Activated CD4-positive, alpha-beta T cell treated with anti-CD3 and anti-CD28 coated beads, Interleukin-2, amount 10 ng/mL, durations not matched to agents 7 days and 5 days (primary cell): ENCODE measurements around the gene MADD. TPM values are rescaled to one million over a fixed set of nuclear protein-coding genes. Genes with fewer than 3 reads are reported as not detected.

Source experiments
- CTCF ChIA-PET: fragments of 350-600 bp; sonication (Branson Sonifier 250); formaldehyde crosslinking; loops from one replicate; lab custom pipeline; 2021; ENCODE audit warnings: antibody characterized with exemption; lab: Charles Lee
- POLR2A ChIA-PET: fragments of 350-600 bp; sonication (Branson Sonifier 250); formaldehyde crosslinking; loops from one replicate; lab custom pipeline; 2021; ENCODE audit warnings: antibody characterized with exemption; lab: Charles Lee
- DNase-seq: peaks from one replicate; pipeline ENCODE4 v3.0.0-alpha.2; 2020
- H3K27ac Mint-ChIP-seq: one replicate; pipeline ENCODE4 v1.8.0; 2021; ENCODE audit warnings: mild to moderate bottlenecking, moderate library complexity, mixed read lengths
- H3K27me3 Mint-ChIP-seq: one replicate; pipeline ENCODE4 v1.8.0; 2021; ENCODE audit warnings: mixed read lengths
- H3K36me3 Mint-ChIP-seq: one replicate; pipeline ENCODE4 v1.8.0; 2021; ENCODE audit warnings: low read depth, mixed read lengths
- H3K4me1 Mint-ChIP-seq: one replicate; pipeline ENCODE4 v1.8.0; 2021; ENCODE audit warnings: mixed read lengths
- H3K4me3 Mint-ChIP-seq: one replicate; pipeline ENCODE4 v1.8.0; 2021; ENCODE audit warnings: mild to moderate bottlenecking, moderate library complexity, mixed read lengths
- H3K9me3 Mint-ChIP-seq: one replicate; pipeline ENCODE4 v1.8.0; 2021; ENCODE audit warnings: mixed read lengths
- total RNA-seq, 2 experiments: library from RNA; stranded (reverse); gene quantifications; one replicate each; pipeline ENCODE4 v1.2.3, GENCODE V29; 2021

MADD gene
- total RNA-seq, 2 experiments from 2014 or later, result 93.3 to 95.1 TPM

DNA sequence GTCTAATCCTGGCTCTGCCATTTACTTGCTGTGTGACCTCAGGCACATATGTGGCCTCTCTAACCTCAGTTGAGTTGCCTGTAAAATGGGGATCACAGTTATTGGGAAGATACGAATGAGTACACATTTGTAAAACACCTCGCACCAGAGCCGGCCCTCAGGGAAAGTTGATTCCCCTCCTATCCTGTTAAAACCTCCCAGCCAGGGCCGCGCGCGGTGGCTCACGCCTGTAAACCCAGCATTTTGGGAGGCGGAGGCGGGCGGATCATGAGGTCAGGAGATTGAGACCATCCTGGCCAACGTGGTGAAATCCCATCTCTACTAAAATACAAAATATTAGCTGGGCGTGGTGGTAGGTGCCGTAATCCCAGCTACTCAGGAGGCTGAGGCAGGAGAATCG is 90.4 kb downstream of the MADD start:
- ChIA-PET CTCF (interaction anchor here (0.7 to 2.2 kb wide), 3 partner anchors 10 to 1106 kb away, joined by 3 to 13 read pairs (median 6); no protein-coding TSS in a partner anchor), POLR2A (interaction anchor here (0.6 kb wide), 1 partner anchor 146 kb away, joined by 3 read pairs; the partner anchor contains the start of gene DDB2)
- no peaks in the 10 kb centered on the region for H3K36me3 Mint-ChIP-seq
- no peak overlapping the region for H3K27ac Mint-ChIP-seq
- no peaks in the 10 kb centered on the region for H3K9me3 Mint-ChIP-seq
- H3K4me1 Mint-ChIP-seq, result peaks cover 12% of the 10 kb centered on the region
- no peak overlapping the region for H3K4me3 Mint-ChIP-seq
- no peaks in the 10 kb centered on the region for H3K27me3 Mint-ChIP-seq
- DNase-seq, result no peak

- no peak overlapping the region for H3K4me3 Mint-ChIP-seq
These were observed 91.5 kb downstream of the MADD start for GRCh38 chr11:47361419-47361818.

DNA sequence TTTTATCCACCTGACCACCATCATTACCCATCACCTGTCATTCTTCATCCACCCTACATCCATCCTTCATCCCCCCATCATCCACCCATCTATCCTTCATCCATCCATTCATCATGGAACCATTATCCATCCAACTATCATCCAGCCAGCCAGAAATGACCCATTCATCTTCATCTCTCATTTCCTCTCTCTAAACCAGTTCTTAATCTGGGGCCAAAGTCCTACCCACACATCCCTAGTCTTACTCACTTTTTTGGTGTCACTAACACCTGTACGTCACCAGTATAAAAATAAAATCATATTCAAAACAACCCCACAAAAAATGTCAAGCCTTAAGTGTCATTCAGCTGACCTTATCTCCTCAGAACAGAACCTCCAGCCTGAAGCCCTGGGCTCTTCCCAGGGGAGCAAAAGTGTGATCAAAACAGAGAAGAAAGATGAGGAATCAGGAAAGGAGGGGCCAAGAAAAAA is 96.1 kb downstream of the MADD start:
- DNase-seq, result no peak
- H3K27me3 Mint-ChIP-seq, result peaks cover 3% of the 10 kb centered on the region
- no peaks in the 10 kb centered on the region for H3K36me3 Mint-ChIP-seq
- POLR2A ChIA-PET, result no interaction called here
- no peak overlapping the region for H3K27ac Mint-ChIP-seq
- peaks cover 7% of the 10 kb centered on the region for H3K4me1 Mint-ChIP-seq
- H3K9me3 Mint-ChIP-seq, result no peaks in the 10 kb centered on the region
- CTCF ChIA-PET, result no interaction called here
- H3K4me3 Mint-ChIP-seq, result no peak overlapping the region

More at GRCh38 chr11:47361419-47361818, 91.5 kb downstream of the MADD start:
- no peak for DNase-seq
- Mint-ChIP-seq H3K27ac (no peak overlapping the region), H3K4me1 (peaks cover 12% of the 10 kb centered on the region), H3K9me3 (no peaks in the 10 kb centered on the region), H3K36me3 (no peaks in the 10 kb centered on the region), H3K27me3 (peaks cover 3% of the 10 kb centered on the region)
- ChIA-PET CTCF (interaction anchor here (0.6 to 2.2 kb wide), 2 partner anchors 12 to 66 kb away, joined by 3 to 13 read pairs; no protein-coding TSS in a partner anchor), POLR2A (no interaction called here)

DNA sequence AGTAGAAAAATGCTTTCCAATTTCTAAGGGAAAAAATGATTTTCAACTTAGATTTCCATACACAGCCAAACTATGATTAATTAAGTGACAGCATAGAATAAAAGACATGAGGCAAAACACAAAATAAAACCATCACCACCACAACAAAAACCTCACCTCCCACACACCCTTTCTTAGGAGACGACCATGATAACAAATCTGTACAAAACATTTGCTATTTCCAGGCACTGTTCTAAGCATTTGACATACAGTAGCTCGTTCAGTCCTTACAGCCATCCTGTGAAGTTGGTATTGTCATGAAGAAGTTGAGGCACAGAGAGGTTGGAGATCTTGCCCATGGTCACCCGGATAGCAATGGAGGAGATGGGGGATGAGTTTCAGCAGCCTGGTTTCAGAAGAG is 99.7 kb downstream of the MADD start:
- Mint-ChIP-seq H3K27ac (no peak overlapping the region), H3K9me3 (no peaks in the 10 kb centered on the region), H3K4me3 (no peak overlapping the region), H3K4me1 (peaks cover 11% of the 10 kb centered on the region), H3K36me3 (no peaks in the 10 kb centered on the region), H3K27me3 (peaks cover 3% of the 10 kb centered on the region)
- ChIA-PET CTCF (interaction anchor here (0.6 to 1.6 kb wide), 5 partner anchors 10 to 125 kb away, joined by 3 to 7 read pairs (median 4); no protein-coding TSS in a partner anchor), POLR2A (no interaction called here)
- no peak for DNase-seq

- no peaks in the 10 kb centered on the region for H3K27me3 Mint-ChIP-seq
- H3K27ac Mint-ChIP-seq, result no peak overlapping the region
- H3K36me3 Mint-ChIP-seq, result no peaks in the 10 kb centered on the region
- ChIA-PET POLR2A (no interaction called here), CTCF (interaction anchor here (0.7 to 3.5 kb wide), 4 partner anchors 10 to 40 kb away, joined by 3 to 29 read pairs (median 12); no protein-coding TSS in a partner anchor)
- peaks cover 11% of the 10 kb centered on the region for H3K4me1 Mint-ChIP-seq
- no peak overlapping the region for H3K4me3 Mint-ChIP-seq
- H3K9me3 Mint-ChIP-seq, result no peaks in the 10 kb centered on the region
- DNase-seq, result no peak
These were observed 102.5 kb downstream of the MADD start for GRCh38 chr11:47372422-47372821.

DNA sequence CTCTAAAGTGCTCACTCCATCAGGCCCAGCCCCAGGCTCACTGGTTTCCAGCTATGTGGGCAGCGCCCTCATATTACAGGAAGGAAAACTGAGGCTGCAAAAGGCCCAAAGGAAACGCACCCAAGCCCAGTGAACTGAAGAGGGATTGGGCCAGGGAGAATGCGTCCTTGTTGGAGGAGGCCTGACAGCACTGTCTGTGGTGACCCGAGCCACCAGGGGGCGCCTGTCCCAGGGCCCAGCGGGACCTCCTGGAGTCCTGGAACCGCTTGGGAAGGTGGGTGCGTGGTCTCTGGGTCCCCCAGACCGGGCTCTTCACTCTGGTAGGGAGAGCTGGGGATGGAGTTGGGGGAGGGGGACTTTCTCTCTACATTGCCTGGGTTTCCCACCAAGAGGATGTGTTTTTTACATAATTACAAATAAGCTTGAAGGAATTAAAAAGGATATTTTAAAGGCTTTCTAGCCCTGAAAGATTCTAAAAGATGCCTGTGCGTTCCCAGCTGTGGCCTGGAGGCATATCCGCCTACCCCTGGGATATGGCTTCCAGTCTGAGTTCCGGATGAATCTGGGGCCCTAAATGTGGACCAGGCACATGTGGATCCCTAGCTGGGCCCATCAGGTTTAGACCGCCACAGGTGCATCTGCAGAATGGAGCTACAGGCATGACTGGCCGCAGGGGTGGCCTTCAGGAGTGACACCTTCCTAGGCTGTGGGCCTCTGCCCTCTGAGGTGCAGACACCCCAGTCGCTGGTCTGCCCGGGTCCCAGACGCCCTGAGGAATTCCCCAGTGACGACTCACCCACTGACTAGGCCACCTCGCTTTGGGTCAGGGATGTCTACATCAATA is 104.2 kb downstream of the MADD start:
- POLR2A ChIA-PET, result interaction anchor here (0.6 kb wide), 1 partner anchor 19 kb away, joined by 3 read pairs; no protein-coding TSS in a partner anchor
- no peak overlapping the region for H3K27ac Mint-ChIP-seq
- no peaks in the 10 kb centered on the region for H3K27me3 Mint-ChIP-seq
- H3K9me3 Mint-ChIP-seq, result no peaks in the 10 kb centered on the region
- DNase-seq, result peak; percentile 86
- peaks cover 13% of the 10 kb centered on the region for H3K4me1 Mint-ChIP-seq
- CTCF ChIA-PET, result interaction anchor here (0.7 to 3.5 kb wide), 25 partner anchors 9 to 187 kb away, joined by 3 to 29 read pairs (median 4); no protein-coding TSS in a partner anchor
- no peaks in the 10 kb centered on the region for H3K36me3 Mint-ChIP-seq
- no peak overlapping the region for H3K4me3 Mint-ChIP-seq

GRCh38 chr11:47374720-47375019 is 104.7 kb downstream of the MADD start:
- ChIA-PET POLR2A (no interaction called here), CTCF (interaction anchor here (0.7 to 3.5 kb wide), 20 partner anchors 8 to 187 kb away, joined by 3 to 29 read pairs (median 4); no protein-coding TSS in a partner anchor)
- Mint-ChIP-seq H3K9me3 (no peaks in the 10 kb centered on the region), H3K4me3 (no peak overlapping the region), H3K36me3 (no peaks in the 10 kb centered on the region), H3K27me3 (no peaks in the 10 kb centered on the region), H3K27ac (no peak overlapping the region), H3K4me1 (peaks cover 8% of the 10 kb centered on the region)
- DNase-seq, result no peak

- H3K27me3 Mint-ChIP-seq, result no peaks in the 10 kb centered on the region
- ChIA-PET POLR2A (no interaction called here), CTCF (interaction anchor here (0.9 to 3.1 kb wide), 9 partner anchors 10 to 79 kb away, joined by 3 to 29 read pairs (median 8); no protein-coding TSS in a partner anchor)
- H3K4me3 Mint-ChIP-seq, result no peak overlapping the region
- no peak for DNase-seq
- H3K9me3 Mint-ChIP-seq, result no peaks in the 10 kb centered on the region
- H3K27ac Mint-ChIP-seq, result no peak overlapping the region
- H3K4me1 Mint-ChIP-seq, result peaks cover 6% of the 10 kb centered on the region
- no peaks in the 10 kb centered on the region for H3K36me3 Mint-ChIP-seq
These were observed 105.1 kb downstream of the MADD start for GRCh38 chr11:47375020-47375419.

- ChIA-PET CTCF (interaction anchor here (2.6 kb wide), 1 partner anchor 32 kb away, joined by 8 read pairs; no protein-coding TSS in a partner anchor), POLR2A (interaction anchor here (0.6 kb wide), 1 partner anchor 1002 kb away, joined by 5 read pairs; no protein-coding TSS in a partner anchor)
- no peak overlapping the region for H3K27ac Mint-ChIP-seq
- no peak for DNase-seq
- peaks cover 6% of the 10 kb centered on the region for H3K4me1 Mint-ChIP-seq
- no peaks in the 10 kb centered on the region for H3K9me3 Mint-ChIP-seq
- H3K36me3 Mint-ChIP-seq, result no peaks in the 10 kb centered on the region
- no peaks in the 10 kb centered on the region for H3K27me3 Mint-ChIP-seq
- no peak overlapping the region for H3K4me3 Mint-ChIP-seq
These were observed 105.7 kb downstream of the MADD start for GRCh38 chr11:47375546-47376085.

DNA sequence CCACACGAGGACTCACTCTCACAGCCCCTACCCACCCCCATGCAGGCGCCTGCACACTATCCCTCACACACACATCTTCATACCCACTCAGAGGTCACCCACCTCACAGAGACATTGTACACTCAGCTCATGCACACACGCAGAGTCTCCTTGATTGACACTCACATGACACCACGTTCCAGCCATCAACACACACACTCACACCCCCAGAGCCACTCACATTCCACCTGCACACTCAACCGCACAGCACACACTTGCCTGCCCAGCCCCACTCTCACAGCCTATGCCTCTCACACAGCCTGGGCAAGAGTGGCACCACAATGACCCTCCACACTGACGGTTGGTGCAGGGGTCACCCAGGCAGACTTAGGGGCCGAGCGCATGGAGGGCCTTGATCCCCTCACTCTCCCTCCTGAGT is 106.2 kb downstream of the MADD start:
- no peak overlapping the region for H3K27ac Mint-ChIP-seq
- H3K4me3 Mint-ChIP-seq, result no peak overlapping the region
- no peaks in the 10 kb centered on the region for H3K36me3 Mint-ChIP-seq
- no peaks in the 10 kb centered on the region for H3K9me3 Mint-ChIP-seq
- POLR2A ChIA-PET, result interaction anchor here (0.6 kb wide), 1 partner anchor 1003 kb away, joined by 5 read pairs; no protein-coding TSS in a partner anchor
- DNase-seq, result no peak
- H3K27me3 Mint-ChIP-seq, result no peaks in the 10 kb centered on the region
- H3K4me1 Mint-ChIP-seq, result peaks cover 6% of the 10 kb centered on the region
- CTCF ChIA-PET, result interaction anchor here (5.8 kb wide), 1 partner anchor 16 kb away, joined by 26 read pairs; no protein-coding TSS in a partner anchor

DNA sequence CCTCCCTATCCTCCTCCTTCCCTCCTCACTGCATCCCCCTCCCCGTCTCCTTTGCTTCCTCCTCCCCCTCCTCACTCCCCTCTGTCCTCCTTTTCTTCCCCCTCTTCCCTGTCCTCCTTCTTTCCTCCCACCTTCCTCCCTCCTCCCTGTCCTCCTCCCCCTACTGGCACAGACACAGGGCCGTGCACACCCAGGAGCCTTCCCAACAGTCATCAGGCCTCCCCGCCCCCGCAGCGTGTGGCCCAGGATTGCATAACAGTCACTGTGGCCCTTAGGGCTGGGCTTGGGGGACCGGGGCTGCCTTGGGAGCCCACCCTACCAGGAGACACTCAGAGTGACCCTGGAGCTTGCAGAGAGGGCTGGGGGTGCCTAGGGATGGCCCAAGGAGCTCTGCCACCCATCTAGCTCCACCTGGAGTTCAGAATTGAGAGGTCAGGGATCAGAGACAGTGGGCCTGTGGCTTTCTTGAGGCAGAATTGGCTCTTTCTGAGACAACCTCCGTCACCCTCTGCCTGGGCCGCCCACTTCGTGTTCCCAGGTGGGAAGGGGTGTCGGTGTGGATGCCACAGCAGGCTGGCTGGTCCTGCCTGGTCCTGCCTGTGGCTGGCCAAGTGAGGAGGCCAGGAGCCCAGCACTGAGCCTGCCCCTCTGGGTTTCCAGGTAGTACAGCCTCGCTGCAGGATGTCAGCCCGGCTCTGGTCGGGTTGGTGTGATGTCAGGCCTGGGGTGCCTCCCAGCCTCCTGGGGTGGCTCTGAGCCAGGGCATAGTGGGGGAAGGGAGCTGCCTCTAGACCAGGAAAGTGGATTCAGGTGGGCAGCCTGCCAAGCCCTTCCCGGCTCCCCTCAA is 106.8 kb downstream of the MADD start:
- H3K36me3 Mint-ChIP-seq, result no peaks in the 10 kb centered on the region
- H3K9me3 Mint-ChIP-seq, result no peaks in the 10 kb centered on the region
- no peaks in the 10 kb centered on the region for H3K27me3 Mint-ChIP-seq
- no peak overlapping the region for H3K4me3 Mint-ChIP-seq
- H3K27ac Mint-ChIP-seq, result no peak overlapping the region
- POLR2A ChIA-PET, result no interaction called here
- peaks cover 6% of the 10 kb centered on the region for H3K4me1 Mint-ChIP-seq
- DNase-seq, result no peak
- CTCF ChIA-PET, result interaction anchor here (5.8 kb wide), 1 partner anchor 15 kb away, joined by 26 read pairs; no protein-coding TSS in a partner anchor

DNA sequence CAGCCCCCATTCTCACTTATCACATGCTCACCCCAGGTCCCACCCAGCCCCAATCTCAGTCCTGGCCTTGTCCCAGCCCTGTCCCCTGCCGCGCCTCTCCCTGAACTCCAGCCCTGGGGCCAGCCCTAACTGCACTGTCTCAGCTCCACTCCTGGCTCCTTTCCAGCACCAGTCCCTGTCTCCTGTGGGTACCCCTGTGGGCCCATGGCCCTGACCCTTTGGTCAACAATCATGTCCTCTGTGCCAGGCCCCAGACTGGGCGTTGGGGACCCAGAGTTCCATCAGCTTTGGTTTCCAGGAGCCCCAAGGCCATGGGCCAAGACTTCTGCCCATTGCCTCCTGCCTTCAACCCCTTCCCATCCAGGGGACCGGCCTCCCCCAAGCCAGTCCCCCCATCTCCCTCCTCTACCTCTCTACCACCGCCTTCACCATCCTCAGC is 107.7 kb downstream of the MADD start:
- Mint-ChIP-seq H3K4me3 (no peak overlapping the region), H3K9me3 (no peaks in the 10 kb centered on the region), H3K27ac (no peak overlapping the region), H3K27me3 (no peaks in the 10 kb centered on the region), H3K4me1 (peaks cover 7% of the 10 kb centered on the region), H3K36me3 (no peaks in the 10 kb centered on the region)
- CTCF ChIA-PET, result interaction anchor here (5.8 kb wide), 1 partner anchor 14 kb away, joined by 26 read pairs; no protein-coding TSS in a partner anchor
- DNase-seq, result no peak
- POLR2A ChIA-PET, result no interaction called here
